K562 (cell line): ENCODE results near the gene COG2. TPM values are rescaled to one million over a fixed set of nuclear protein-coding genes. Genes with fewer than 3 reads are reported as not detected.
A peak's percentile ranks its signal among the peaks of the same experiment; 100 is the strongest.

ENCODE experiments used
- BCOR ChIP-seq: fragments of 450-650 bp; IDR thresholded peaks from 2 replicates; pipeline ENCODE4 v1.6.1; 2016
- BRCA1 ChIP-seq, 2 experiments: fragments of 450-650 bp in 1 of 2; sonication (generic) in 1 of 2; formaldehyde crosslinking in 1 of 2; IDR thresholded peaks; 2 replicates each; pipeline versions ENCODE4 v1.5.0 to v1.6.1; 2017 to 2020; ENCODE audit warnings: mild to moderate bottlenecking in 1 of 2, missing genetic modification reagents in 1 of 2
- BRF2 ChIP-seq: IDR thresholded peaks from 3 replicates; pipeline ENCODE4 v1.6.1; 2011; ENCODE audit warnings: borderline replicate concordance, mild to moderate bottlenecking; ENCODE audit not compliant: insufficient read length, insufficient read depth
- CEBPB ChIP-seq: fragments of 450-650 bp; IDR thresholded peaks from 2 replicates; pipeline ENCODE4 v1.6.1; 2016; ENCODE audit warnings: missing genetic modification characterization, missing compliant biosample characterization
- CREM ChIP-seq: IDR thresholded peaks from 2 replicates; pipeline ENCODE4 v1.6.1; 2014; ENCODE audit warnings: antibody characterized with exemption, low read depth
- CXXC5 ChIP-seq: fragments of 250-450 bp; sonication (Bioruptor Pico); IDR thresholded peaks from 2 replicates; pipeline ENCODE4 v1.8.0; 2022; ENCODE audit warnings: inconsistent platforms, mild to moderate bottlenecking, moderate library complexity
- EHMT2 ChIP-seq: fragments of 450-650 bp; IDR thresholded peaks from 2 replicates; pipeline ENCODE4 v1.6.1; 2018; ENCODE audit warnings: antibody characterized with exemption
- ELF4 ChIP-seq: fragments of 450-650 bp; formaldehyde crosslinking; IDR thresholded peaks from 2 replicates; pipeline ENCODE4 v1.4.0; 2022; ENCODE audit warnings: missing genetic modification characterization
- HOXB6 ChIP-seq: fragments of 250-450 bp; sonication (Bioruptor Pico); IDR thresholded peaks from 2 replicates; pipeline ENCODE4 v1.5.1; 2022; ENCODE audit warnings: mild to moderate bottlenecking, borderline replicate concordance
- MAX ChIP-seq: sonication (generic); formaldehyde crosslinking; IDR thresholded peaks from 2 replicates; pipeline ENCODE4 v1.9.0; 2022; ENCODE audit warnings: mild to moderate bottlenecking, missing genetic modification reagents
- MCM3 ChIP-seq: fragments of 450-650 bp; IDR thresholded peaks from 2 replicates; pipeline ENCODE4 v1.6.1; 2016
- MYNN ChIP-seq, 2 experiments: sonication (generic); formaldehyde crosslinking in 1 of 2; IDR thresholded peaks; 2 replicates each; pipeline versions ENCODE4 v1.5.0 to v1.6.1; 2016 to 2020; ENCODE audit warnings: antibody characterized with exemption in 1 of 2, missing genetic modification reagents in 1 of 2
- NR2C1 ChIP-seq, 2 experiments: fragments of 450-650 bp; IDR thresholded peaks; 2 replicates each; pipeline ENCODE4 v1.6.1; 2017; ENCODE audit warnings: mild to moderate bottlenecking in 2 of 2, antibody characterized with exemption in 1 of 2, inconsistent platforms in 1 of 2, missing compliant biosample characterization in 1 of 2, missing genetic modification characterization in 1 of 2
- PBX2 ChIP-seq, 2 experiments: IDR thresholded peaks in 1 of 2; conservative IDR thresholded peaks in 1 of 2; 2 replicates each; pipeline ENCODE4 v1.6.1; 2016; ENCODE audit warnings: low read depth in 2 of 2, mild to moderate bottlenecking in 1 of 2, missing compliant biosample characterization in 1 of 2, missing genetic modification characterization in 1 of 2, moderate library complexity in 1 of 2
- PURB ChIP-seq: sonication (generic); formaldehyde crosslinking; IDR thresholded peaks from 2 replicates; pipeline ENCODE4 v1.9.0; 2021; ENCODE audit warnings: low read depth, mild to moderate bottlenecking, missing genetic modification reagents
- TAF15 ChIP-seq: fragments of 200-400 bp; formaldehyde crosslinking; IDR thresholded peaks from 2 replicates; pipeline ENCODE4 v1.6.1; 2017; ENCODE audit warnings: mild to moderate bottlenecking, low read depth, low read length, moderate library complexity
- U2AF1 ChIP-seq: fragments of 200-400 bp; formaldehyde crosslinking; optimal IDR thresholded peaks from 2 replicates; pipeline ENCODE3; 2017; ENCODE audit warnings: mild to moderate bottlenecking, low read depth, low read length, moderate library complexity
- ZBTB17 ChIP-seq: fragments of 450-650 bp; formaldehyde crosslinking; IDR thresholded peaks from 2 replicates; pipeline ENCODE4 v1.4.0; 2020; ENCODE audit warnings: mild to moderate bottlenecking
- ZNF311 ChIP-seq: fragments of 250-450 bp; sonication (Bioruptor Pico); IDR thresholded peaks from 2 replicates; pipeline ENCODE4 v1.4.0; 2020; ENCODE audit warnings: mild to moderate bottlenecking, moderate library complexity
- ZNF778 ChIP-seq: fragments of 450-650 bp; formaldehyde crosslinking; IDR thresholded peaks from 2 replicates; pipeline ENCODE4 v1.4.0; 2020; ENCODE audit warnings: mild to moderate bottlenecking, moderate library complexity
- polyA plus RNA-seq, 8 experiments: library from polyadenylated mRNA; depleted of rRNA in 4 of 8; stranded (reverse) in 5 of 8; unstranded in 3 of 8; fragments of >200 nt; fragmentation: Nextera tagmentation in 2 of 8; fragmentation: Illumina TruSeq in 1 of 8; extraction: Ambion mirVana in 2 of 8; extraction: Trizol in 1 of 8; gene quantifications; 2 replicates each; pipeline versions ENCODE4 v1.2.1 to v1.2.3, GENCODE V29; 2011 to 2014; ENCODE audit warnings: inconsistent platforms in 1 of 8, missing spikeins in 1 of 8
- total RNA-seq, 7 experiments: library from RNA; depleted of rRNA in 6 of 7; stranded (reverse); fragments of >200 nt in 6 of 7; fragmentation: Illumina TruSeq in 2 of 7; extraction: Trizol in 2 of 7; gene quantifications; 2 replicates each; pipeline versions ENCODE4 v1.2.1 to v1.2.3, GENCODE V29; 2011 to 2021; ENCODE audit warnings: low replicate concordance in 1 of 7
- TF ChIP-seq, protein P1 (sequence below), 2 experiments: IDR thresholded peaks; 2 replicates each; pipeline ENCODE4 v1.6.1; 2011; ENCODE audit warnings: borderline replicate concordance in 1 of 2, control low read depth in 1 of 2, low read depth in 1 of 2, low read length in 1 of 2, mild to moderate bottlenecking in 1 of 2, mixed read lengths in 1 of 2, moderate library complexity in 1 of 2; ENCODE audit not compliant: insufficient read depth in 1 of 2, insufficient read length in 1 of 2, poor library complexity in 1 of 2, severe bottlenecking in 1 of 2; ENCODE audit errors: extremely low read depth in 1 of 2

COG2 gene
- total and polyA plus RNA-seq, 9 of the 15 experiments (the other 6 are each of a cell fraction or from before 2014, with no cell fraction given) = 22.0 to 51.7 (median 33.3) TPM

DNA sequence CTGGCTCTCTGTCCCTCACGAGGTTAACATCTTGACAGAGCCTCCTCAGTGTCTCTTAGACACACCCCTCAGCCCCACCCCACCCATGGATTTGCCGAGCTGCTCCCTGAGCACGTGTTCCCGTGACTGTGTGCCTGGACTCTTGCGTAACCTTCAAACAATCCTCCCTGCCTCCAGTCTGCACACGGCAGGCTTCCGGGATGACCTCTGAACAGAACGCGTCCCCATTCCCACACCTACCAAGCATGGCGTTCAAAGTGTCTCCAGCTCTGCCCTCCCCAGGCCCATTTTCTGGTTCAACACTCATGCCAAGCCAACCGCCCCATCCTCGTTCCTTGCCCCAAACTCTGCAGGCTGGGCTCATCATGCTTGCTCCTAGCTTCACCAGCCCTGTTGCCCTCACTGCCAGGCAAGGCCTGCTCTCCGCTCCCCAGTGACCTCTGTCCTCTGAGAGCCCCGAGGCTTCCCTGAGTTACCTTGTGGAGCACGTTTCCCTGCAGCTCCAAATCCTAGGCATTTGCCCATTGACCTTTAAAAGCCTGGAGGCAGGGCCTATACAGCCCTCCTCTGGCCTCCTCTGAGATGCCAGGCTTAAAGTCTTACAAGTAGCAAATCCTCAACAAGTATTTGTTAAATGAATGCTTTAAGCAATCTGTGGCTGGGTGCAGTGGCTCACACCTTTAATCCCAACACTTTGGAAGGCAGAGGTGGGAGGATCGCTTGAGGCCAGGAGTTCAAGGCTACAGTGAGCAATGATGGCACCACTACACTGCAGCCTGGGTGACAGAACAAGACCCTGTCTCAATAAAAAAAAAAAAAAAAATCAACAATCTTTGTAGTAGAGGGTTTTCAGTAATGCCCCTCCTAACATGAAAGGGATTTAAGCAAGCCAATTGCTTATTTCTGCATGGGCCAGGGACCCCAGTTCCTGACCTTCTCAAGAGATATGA, 66.6 kb downstream of the COG2 start (continued):
- TF ChIP-seq MCM3 (no peak), BRCA1 (IDR thresholded peaks at IDR 0.05) (no peak), BRCA1 (CRISPR knock-in tag; IDR thresholded peaks at IDR 0.05) (0 out of 2 replicates have a peak, but pooled peaks have one; percentile 29), ELF4 (CRISPR knock-in tag) (no peak), PBX2 (CRISPR knock-in tag; IDR thresholded peaks at IDR 0.05; ENCODE audit: low read depth) (no peak), PBX2 (tag; conservative IDR thresholded peaks at IDR 0.05; ENCODE audit: low read depth) (no peak), EHMT2 (no peak), MYNN (IDR thresholded peaks at IDR 0.05) (no peak), MYNN (CRISPR knock-in tag; IDR thresholded peaks at IDR 0.05) (no peak), CEBPB (tag) (peak; percentile 99), ZNF778 (CRISPR knock-in tag) (no peak), ZBTB17 (CRISPR knock-in tag) (no peak), BRF2 (no peak), BCOR (no peak), TAF15 (no peak), CREM (peak; percentile 38; the same call in 1 of the 2 replicates), U2AF1 (no peak), CXXC5 (CRISPR knock-in tag) (peak; percentile 36; the same call in 1 of the 2 replicates), NR2C1 (IDR thresholded peaks at IDR 0.05) (no peak), NR2C1 (tag; IDR thresholded peaks at IDR 0.05) (0 out of 2 replicates have a peak, but pooled peaks have one; percentile 21), PURB (CRISPR knock-in tag) (no peak), HOXB6 (CRISPR knock-in tag) (no peak), ZNF311 (CRISPR knock-in tag) (no peak), MAX (CRISPR knock-in tag) (peak; percentile 80)
- TF ChIP-seq, protein P1, sequence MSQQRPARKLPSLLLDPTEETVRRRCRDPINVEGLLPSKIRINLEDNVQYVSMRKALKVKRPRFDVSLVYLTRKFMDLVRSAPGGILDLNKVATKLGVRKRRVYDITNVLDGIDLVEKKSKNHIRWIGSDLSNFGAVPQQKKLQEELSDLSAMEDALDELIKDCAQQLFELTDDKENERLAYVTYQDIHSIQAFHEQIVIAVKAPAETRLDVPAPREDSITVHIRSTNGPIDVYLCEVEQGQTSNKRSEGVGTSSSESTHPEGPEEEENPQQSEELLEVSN (IDR thresholded peaks at IDR 0.05; ENCODE audit: borderline replicate concordance in 1 of 2, extremely low read depth in 1 of 2, insufficient read depth in 1 of 2, insufficient read length in 1 of 2, low read depth in 1 of 2, low read length in 1 of 2, poor library complexity in 1 of 2, severe bottlenecking in 1 of 2) = peak in 1 of 2 experiments; percentile 56
